DMS153 (cell line): ENCODE data around the gene CCDC33.
A peak's percentile ranks its signal among the peaks of the same experiment; 100 is the strongest.

Experiments used
- DNase-seq: peaks from one replicate; lab custom pipeline; 2025; lab: John Stamatoyannopoulos, UW

The CCDC33 gene

GRCh38 chr15:74258456-74259291 is 22.5 kb downstream of the CCDC33 start:
- no peak for DNase-seq

- DNase-seq = no peak
Observed at GRCh38 chr15:74259292-74259648, 23.1 kb downstream of the CCDC33 start.

GRCh38 chr15:74259821-74260607 is 23.9 kb downstream of the CCDC33 start:
- DNase-seq = no peak

- DNase-seq = no peak
Observed at GRCh38 chr15:74261041-74261440, 24.9 kb downstream of the CCDC33 start.

GRCh38 chr15:74261685-74262084 is 25.6 kb downstream of the CCDC33 start:
- no peak for DNase-seq

GRCh38 chr15:74262151-74262550 is 26.0 kb downstream of the CCDC33 start:
- no peak for DNase-seq

- DNase-seq = no peak
Observed at GRCh38 chr15:74262625-74263024, 26.5 kb downstream of the CCDC33 start.

GRCh38 chr15:74263466-74263865 is 27.3 kb downstream of the CCDC33 start:
- no peak for DNase-seq

- DNase-seq = no peak
Observed at GRCh38 chr15:74264081-74264501, 28.0 kb downstream of the CCDC33 start.

- no peak for DNase-seq
Observed at GRCh38 chr15:74265046-74265639, 29.0 kb downstream of the CCDC33 start.

GRCh38 chr15:74268020-74268419 is 31.9 kb downstream of the CCDC33 start:
- no peak for DNase-seq

GRCh38 chr15:74269362-74270035 is 33.4 kb downstream of the CCDC33 start:
- peak; percentile 13 for DNase-seq

- no peak for DNase-seq
Observed at GRCh38 chr15:74270155-74270554, 34.0 kb downstream of the CCDC33 start.

- no peak for DNase-seq
Observed at GRCh38 chr15:74270854-74271520, 34.9 kb downstream of the CCDC33 start.

- DNase-seq = no peak
Observed at GRCh38 chr15:74272812-74273211, 36.7 kb downstream of the CCDC33 start.

- no peak for DNase-seq
Observed at GRCh38 chr15:74274470-74275038, 38.4 kb downstream of the CCDC33 start.

- no peak for DNase-seq
Observed at GRCh38 chr15:74275957-74276356, 39.8 kb downstream of the CCDC33 start.

- no peak for DNase-seq
Observed at GRCh38 chr15:74276560-74276959, 40.4 kb downstream of the CCDC33 start.

- no peak for DNase-seq
Observed at GRCh38 chr15:74277242-74277810, 41.2 kb downstream of the CCDC33 start.

- DNase-seq = no peak
Observed at GRCh38 chr15:74278207-74278606, 42.1 kb downstream of the CCDC33 start.
